ENCODE measurements around the gene RNU6-1.

Gene RNU6-1

GRCh38 chr15:67803996-67804843 lies 35.6 kb downstream of the RNU6-1 start:
- H4K8ac ChIP-seq (ENCODE audit: low read depth, low read length), result no peak overlapping the region
- WGBS, 2 donors (ENCODE audit: extremely low coverage in 2 of 2, insufficient read length in 2 of 2, insufficient replicate concordance in 1 of 2), result no CpG with 5 or more reads among the region's 27 CpGs
- no peak for DNase-seq (ENCODE audit: low spot score)

GRCh38 chr15:67803299-67803698 lies 36.5 kb downstream of the RNU6-1 start:
- Histone ChIP-seq H3K4me2 (ENCODE audit: insufficient read depth, low read length, poor library complexity, severe bottlenecking) (no peak overlapping the region), H2BK120ac (ENCODE audit: low read depth, low read length) (no peak overlapping the region), H2AK5ac (ENCODE audit: low read depth, low read length) (peak overlapping the region; percentile 58), H2BK15ac (ENCODE audit: low read length) (no peak overlapping the region), H3K79me1 (ENCODE audit: low read depth, low read length) (no peaks in the 10 kb centered on the region), H3K27ac (replicated peaks; ENCODE audit: low read length) (no peak overlapping the region), H2AFZ (ENCODE audit: low read length) (no peak overlapping the region), H4K8ac (ENCODE audit: low read depth, low read length) (no peak overlapping the region), H3K18ac (ENCODE audit: low read length) (peak overlapping the region; percentile 24), H3K36me3 (replicated peaks in 1 of 2; ENCODE audit: control insufficient read depth in 2 of 2, insufficient read depth in 2 of 2, low read length in 2 of 2) (no peaks in the 10 kb centered on the region), H3K4ac (ENCODE audit: low read length) (no peak overlapping the region), H3K9ac (ENCODE audit: low read depth, low read length, poor library complexity) (no peak overlapping the region), H2BK12ac (ENCODE audit: low read length) (no peak overlapping the region), H3K14ac (ENCODE audit: low read length) (no peak overlapping the region), H3K4me3 (ENCODE audit: low read length in 2 of 2) (no peak overlapping the region), H3K27me3 (ENCODE audit: control insufficient read depth in 3 of 3, insufficient read depth in 3 of 3, low read depth in 1 of 3, low read length in 3 of 3) (no peaks in the 10 kb centered on the region), H3K4me1 (ENCODE audit: control insufficient read depth in 2 of 2, insufficient read depth in 1 of 2, low read depth in 1 of 2, low read length in 2 of 2) (peaks cover 22 to 29% of the 10 kb centered on the region in 2 donors), H2BK5ac (ENCODE audit: low read length) (no peak overlapping the region), H4K91ac (ENCODE audit: low read depth, low read length, poor library complexity) (no peak overlapping the region), H3K23ac (ENCODE audit: low read depth, low read length, poor library complexity) (no peak overlapping the region), H3K9me3 (replicated peaks in 1 of 2; ENCODE audit: control insufficient read depth in 2 of 2, insufficient read depth in 1 of 2, low read depth in 1 of 2, low read length in 2 of 2) (no peaks in the 10 kb centered on the region)
- DNase-seq (ENCODE audit: low spot score), result no peak
- no CpG with 5 or more reads among the region's 3 CpGs for WGBS, 2 donors (ENCODE audit: extremely low coverage in 2 of 2, insufficient read length in 2 of 2, insufficient replicate concordance in 1 of 2)

More at GRCh38 chr15:67803996-67804843, 35.6 kb downstream of the RNU6-1 start:
- Histone ChIP-seq H3K4me3 (ENCODE audit: low read length in 2 of 2) (no peak overlapping the region), H3K27me3 (ENCODE audit: control insufficient read depth in 3 of 3, insufficient read depth in 3 of 3, low read depth in 1 of 3, low read length in 3 of 3) (no peaks in the 10 kb centered on the region), H3K79me1 (ENCODE audit: low read depth, low read length) (no peaks in the 10 kb centered on the region), H3K4me1 (ENCODE audit: control insufficient read depth in 2 of 2, insufficient read depth in 1 of 2, low read depth in 1 of 2, low read length in 2 of 2) (peaks cover 22 to 29% of the 10 kb centered on the region in 2 donors), H3K9me3 (replicated peaks in 1 of 2; ENCODE audit: control insufficient read depth in 2 of 2, insufficient read depth in 1 of 2, low read depth in 1 of 2, low read length in 2 of 2) (no peaks in the 10 kb centered on the region), H3K36me3 (replicated peaks in 1 of 2; ENCODE audit: control insufficient read depth in 2 of 2, insufficient read depth in 2 of 2, low read length in 2 of 2) (no peaks in the 10 kb centered on the region), H3K23ac (ENCODE audit: low read depth, low read length, poor library complexity) (no peak overlapping the region), H4K91ac (ENCODE audit: low read depth, low read length, poor library complexity) (no peak overlapping the region), H2BK5ac (ENCODE audit: low read length) (no peak overlapping the region), H3K9ac (ENCODE audit: low read depth, low read length, poor library complexity) (no peak overlapping the region), H3K27ac (replicated peaks; ENCODE audit: low read length) (no peak overlapping the region), H2BK15ac (ENCODE audit: low read length) (peak overlapping the region; percentile 34), H3K18ac (ENCODE audit: low read length) (peak overlapping the region; percentile 88), H2BK120ac (ENCODE audit: low read depth, low read length) (no peak overlapping the region), H3K4me2 (ENCODE audit: insufficient read depth, low read length, poor library complexity, severe bottlenecking) (peak overlapping the region; percentile 32), H3K14ac (ENCODE audit: low read length) (no peak overlapping the region), H2AFZ (ENCODE audit: low read length) (peak overlapping the region; percentile 67), H3K4ac (ENCODE audit: low read length) (no peak overlapping the region), H2AK5ac (ENCODE audit: low read depth, low read length) (peak overlapping the region; percentile 58), H2BK12ac (ENCODE audit: low read length) (peak overlapping the region; percentile 11)

- no peak overlapping the region for H2BK15ac ChIP-seq (ENCODE audit: low read length)
- no peak overlapping the region for H4K91ac ChIP-seq (ENCODE audit: low read depth, low read length, poor library complexity)
- H3K23ac ChIP-seq (ENCODE audit: low read depth, low read length, poor library complexity), result no peak overlapping the region
- no peak overlapping the region for H3K14ac ChIP-seq (ENCODE audit: low read length)
- DNase-seq (ENCODE audit: low spot score), result no peak
- WGBS, 2 donors (ENCODE audit: extremely low coverage in 2 of 2, insufficient read length in 2 of 2, insufficient replicate concordance in 1 of 2), result no CpG with 5 or more reads among the region's 19 CpGs
- no peaks in the 10 kb centered on the region for H3K79me1 ChIP-seq (ENCODE audit: low read depth, low read length)
- H3K18ac ChIP-seq (ENCODE audit: low read length), result peak overlapping the region; percentile 11
- H2BK12ac ChIP-seq (ENCODE audit: low read length), result no peak overlapping the region
- no peaks in the 10 kb centered on the region for H3K27me3 ChIP-seq (ENCODE audit: control insufficient read depth in 3 of 3, insufficient read depth in 3 of 3, low read depth in 1 of 3, low read length in 3 of 3)
- H2AFZ ChIP-seq (ENCODE audit: low read length), result no peak overlapping the region
- H3K9ac ChIP-seq (ENCODE audit: low read depth, low read length, poor library complexity), result peak overlapping the region; percentile 24
- H2AK5ac ChIP-seq (ENCODE audit: low read depth, low read length), result no peak overlapping the region
- no peak overlapping the region for H4K8ac ChIP-seq (ENCODE audit: low read depth, low read length)
- no peak overlapping the region for H3K27ac ChIP-seq (replicated peaks; ENCODE audit: low read length)
- H2BK120ac ChIP-seq (ENCODE audit: low read depth, low read length), result no peak overlapping the region
- peaks cover 22 to 29% of the 10 kb centered on the region in 2 donors for H3K4me1 ChIP-seq (ENCODE audit: control insufficient read depth in 2 of 2, insufficient read depth in 1 of 2, low read depth in 1 of 2, low read length in 2 of 2)
- H3K9me3 ChIP-seq (replicated peaks in 1 of 2; ENCODE audit: control insufficient read depth in 2 of 2, insufficient read depth in 1 of 2, low read depth in 1 of 2, low read length in 2 of 2), result no peaks in the 10 kb centered on the region
- H3K4ac ChIP-seq (ENCODE audit: low read length), result no peak overlapping the region
- no peak overlapping the region for H3K4me2 ChIP-seq (ENCODE audit: insufficient read depth, low read length, poor library complexity, severe bottlenecking)
- no peaks in the 10 kb centered on the region for H3K36me3 ChIP-seq (replicated peaks in 1 of 2; ENCODE audit: control insufficient read depth in 2 of 2, insufficient read depth in 2 of 2, low read length in 2 of 2)
- H3K4me3 ChIP-seq (ENCODE audit: low read length in 2 of 2), result no peak overlapping the region
- no peak overlapping the region for H2BK5ac ChIP-seq (ENCODE audit: low read length)
Measured at GRCh38 chr15:67801926-67802914, 37.6 kb downstream of the RNU6-1 start.

GRCh38 chr15:67801142-67801541 lies 38.7 kb downstream of the RNU6-1 start:
- no peak overlapping the region for H3K14ac ChIP-seq (ENCODE audit: low read length)
- H3K27ac ChIP-seq (replicated peaks; ENCODE audit: low read length), result no peak overlapping the region
- peak overlapping the region; percentile 57 for H3K23ac ChIP-seq (ENCODE audit: low read depth, low read length, poor library complexity)
- no peaks in the 10 kb centered on the region for H3K36me3 ChIP-seq (replicated peaks in 1 of 2; ENCODE audit: control insufficient read depth in 2 of 2, insufficient read depth in 2 of 2, low read length in 2 of 2)
- H3K9ac ChIP-seq (ENCODE audit: low read depth, low read length, poor library complexity), result no peak overlapping the region
- H2AK5ac ChIP-seq (ENCODE audit: low read depth, low read length), result peak overlapping the region; percentile 22
- no CpG with 5 or more reads among the region's 2 CpGs for whole genome bisulfite sequencing, 2 donors (ENCODE audit: extremely low coverage in 2 of 2, insufficient read length in 2 of 2, insufficient replicate concordance in 1 of 2)
- DNase-seq (ENCODE audit: low spot score), result no peak
- H2BK5ac ChIP-seq (ENCODE audit: low read length), result peak overlapping the region; percentile 48
- no peak overlapping the region for H2BK15ac ChIP-seq (ENCODE audit: low read length)
- H2BK12ac ChIP-seq (ENCODE audit: low read length), result no peak overlapping the region
- no peaks in the 10 kb centered on the region for H3K9me3 ChIP-seq (replicated peaks in 1 of 2; ENCODE audit: control insufficient read depth in 2 of 2, insufficient read depth in 1 of 2, low read depth in 1 of 2, low read length in 2 of 2)
- H3K18ac ChIP-seq (ENCODE audit: low read length), result no peak overlapping the region
- no peak overlapping the region for H3K4me2 ChIP-seq (ENCODE audit: insufficient read depth, low read length, poor library complexity, severe bottlenecking)
- no peak overlapping the region for H4K91ac ChIP-seq (ENCODE audit: low read depth, low read length, poor library complexity)
- H3K4me1 ChIP-seq (ENCODE audit: control insufficient read depth in 2 of 2, insufficient read depth in 1 of 2, low read depth in 1 of 2, low read length in 2 of 2), result peaks cover 22 to 28% of the 10 kb centered on the region in 2 donors
- no peaks in the 10 kb centered on the region for H3K27me3 ChIP-seq (ENCODE audit: control insufficient read depth in 3 of 3, insufficient read depth in 3 of 3, low read depth in 1 of 3, low read length in 3 of 3)
- H3K4me3 ChIP-seq (ENCODE audit: low read length in 2 of 2), result no peak overlapping the region
- no peak overlapping the region for H2BK120ac ChIP-seq (ENCODE audit: low read depth, low read length)
- no peak overlapping the region for H3K4ac ChIP-seq (ENCODE audit: low read length)
- H2AFZ ChIP-seq (ENCODE audit: low read length), result no peak overlapping the region
- no peaks in the 10 kb centered on the region for H3K79me1 ChIP-seq (ENCODE audit: low read depth, low read length)
- H4K8ac ChIP-seq (ENCODE audit: low read depth, low read length), result no peak overlapping the region

Measured in neuronal stem cell (in vitro differentiated cells).